Measurements from ENCODE around the gene AKT2.

AKT2 gene

GRCh38 chr19:40298026-40298425 is 12.9 kb upstream of the AKT2 start:
- DNase-seq = no peak

- no peak for DNase-seq
Measured at GRCh38 chr19:40294560-40294959, 9.4 kb upstream of the AKT2 start.

GRCh38 chr19:40286971-40287421 is 1.9 kb upstream of the AKT2 start:
- DNase-seq = no peak

GRCh38 chr19:40286235-40286970 is 1.3 kb upstream of the AKT2 start:
- no peak for DNase-seq

GRCh38 chr19:40285353-40286234 is 449 bp upstream of the AKT2 start:
- peak; percentile 100 for DNase-seq

GRCh38 chr19:40284251-40284500 is 969 bp downstream of the AKT2 start:
- no peak for DNase-seq

GRCh38 chr19:40283414-40284250 is 1.5 kb downstream of the AKT2 start:
- DNase-seq = no peak

- DNase-seq = no peak
Measured at GRCh38 chr19:40282920-40283319, 2.2 kb downstream of the AKT2 start.

- DNase-seq = no peak
Measured at GRCh38 chr19:40282209-40282580, 3.0 kb downstream of the AKT2 start.

- DNase-seq = no peak
Measured at GRCh38 chr19:40281381-40282208, 3.5 kb downstream of the AKT2 start.

- DNase-seq = no peak
Measured at GRCh38 chr19:40280608-40281221, 4.4 kb downstream of the AKT2 start.

GRCh38 chr19:40279761-40280607 is 5.2 kb downstream of the AKT2 start:
- no peak for DNase-seq

- no peak for DNase-seq
Measured at GRCh38 chr19:40279120-40279551, 6.0 kb downstream of the AKT2 start.

- no peak for DNase-seq
Measured at GRCh38 chr19:40278361-40279035, 6.6 kb downstream of the AKT2 start.

GRCh38 chr19:40277356-40278059 is 7.6 kb downstream of the AKT2 start:
- DNase-seq = no peak

- DNase-seq = peak; percentile 17
Measured at GRCh38 chr19:40274585-40275544, 10.3 kb downstream of the AKT2 start.

GRCh38 chr19:40273469-40274360 is 11.4 kb downstream of the AKT2 start:
- no peak for DNase-seq

GRCh38 chr19:40272261-40272660 is 12.9 kb downstream of the AKT2 start:
- DNase-seq = no peak

Data from CD4-positive, alpha-beta T cell treated with Interleukin-10 for 1 hour (primary cell).